ENCODE data around the gene ZCWPW2.

Gene ZCWPW2, protein sequence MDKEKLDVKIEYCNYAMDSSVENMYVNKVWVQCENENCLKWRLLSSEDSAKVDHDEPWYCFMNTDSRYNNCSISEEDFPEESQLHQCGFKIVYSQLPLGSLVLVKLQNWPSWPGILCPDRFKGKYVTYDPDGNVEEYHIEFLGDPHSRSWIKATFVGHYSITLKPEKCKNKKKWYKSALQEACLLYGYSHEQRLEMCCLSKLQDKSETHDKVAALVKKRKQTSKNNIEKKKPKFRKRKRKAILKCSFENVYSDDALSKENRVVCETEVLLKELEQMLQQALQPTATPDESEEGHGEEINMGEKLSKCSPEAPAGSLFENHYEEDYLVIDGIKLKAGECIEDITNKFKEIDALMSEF
- total RNA-seq: 2.4 to 7.0 (median 3.8) reads per million in 4 donors

GRCh38 chr3:28348629-28349468 is at the start of gene ZCWPW2, which contains the start of gene AZI2:
ZCWPW2 (plus strand) TSS chr3:28348721; CDS start chr3:28413069, 64,348 bp downstream.
AZI2 (minus strand) TSS chr3:28348824; CDS start chr3:28340617, 8,207 bp downstream.
- DNase-seq: peak; percentile 80 to 95 (median 88)

GRCh38 chr3:28299705-28300104 is 48.8 kb upstream of the ZCWPW2 start:
- no peak for DNase-seq

DNA sequence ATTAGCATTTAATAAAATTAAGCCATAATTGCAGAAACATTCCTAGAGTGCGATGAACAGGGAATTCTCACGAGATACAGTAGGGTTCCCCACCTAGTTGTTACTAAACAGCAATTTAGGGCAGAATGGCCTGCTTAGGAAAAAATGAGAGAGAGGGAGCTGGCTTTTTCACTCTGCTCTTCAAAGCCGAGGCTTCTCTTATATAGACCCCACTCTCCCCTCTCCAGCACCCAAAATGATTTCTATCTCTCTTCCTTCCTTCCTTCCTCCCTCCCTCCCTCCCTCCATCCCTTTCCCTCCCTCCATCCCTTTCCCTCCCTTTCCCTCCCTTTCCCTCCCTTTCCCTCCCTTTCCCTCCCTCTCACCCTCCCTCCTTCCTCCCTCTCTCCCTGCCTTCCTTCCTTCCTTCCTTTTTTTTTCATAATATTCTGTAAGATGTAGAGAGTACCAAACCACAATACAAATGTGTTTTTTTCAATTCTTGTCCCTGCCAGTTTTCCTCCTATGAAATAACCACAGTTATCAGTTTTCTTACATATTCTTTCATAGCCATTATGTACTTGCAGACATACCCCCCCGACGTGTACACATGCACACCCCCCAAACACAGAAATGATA is 48.1 kb upstream of the ZCWPW2 start:
- no peak for DNase-seq

DNA sequence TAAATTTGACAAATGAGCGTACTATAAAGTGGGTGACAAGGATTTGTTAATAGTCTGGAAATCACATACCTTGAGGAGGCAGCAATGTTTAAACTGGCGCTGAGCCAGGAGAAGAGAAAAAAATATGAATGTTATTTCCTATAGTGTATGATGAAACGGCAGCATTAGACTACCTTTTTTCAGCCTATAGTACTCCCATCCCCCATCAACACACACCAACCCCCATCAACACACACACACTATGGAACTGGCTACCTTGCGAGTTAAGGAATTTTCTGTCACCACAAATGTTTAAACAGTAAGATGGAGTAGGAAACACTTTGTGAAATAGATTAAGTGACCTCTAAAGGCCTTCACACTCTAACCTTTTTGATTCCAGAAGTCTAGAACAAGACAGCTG is 46.8 kb upstream of the ZCWPW2 start:
- DNase-seq: no peak

DNA sequence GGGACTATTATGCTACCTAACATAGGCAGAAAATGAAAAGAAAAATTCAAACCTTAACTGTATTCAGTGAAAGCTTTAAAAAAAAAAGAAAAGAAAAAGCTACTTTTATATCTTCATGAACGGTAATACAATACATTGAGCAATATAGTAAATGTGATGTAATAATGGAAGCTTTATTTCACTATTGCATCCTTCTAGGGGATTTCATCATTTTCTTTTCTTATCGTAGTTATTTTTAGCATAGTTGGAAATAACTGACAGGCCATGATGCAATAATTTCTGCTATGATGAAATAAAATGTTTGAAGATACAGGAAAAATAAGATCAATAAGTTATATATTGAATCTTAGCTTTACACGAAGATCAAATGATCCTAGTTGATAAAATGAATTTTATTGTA is 40.3 kb upstream of the ZCWPW2 start:
- no peak for DNase-seq

GRCh38 chr3:28315711-28316110 is 32.8 kb upstream of the ZCWPW2 start:
- DNase-seq: no peak

DNA sequence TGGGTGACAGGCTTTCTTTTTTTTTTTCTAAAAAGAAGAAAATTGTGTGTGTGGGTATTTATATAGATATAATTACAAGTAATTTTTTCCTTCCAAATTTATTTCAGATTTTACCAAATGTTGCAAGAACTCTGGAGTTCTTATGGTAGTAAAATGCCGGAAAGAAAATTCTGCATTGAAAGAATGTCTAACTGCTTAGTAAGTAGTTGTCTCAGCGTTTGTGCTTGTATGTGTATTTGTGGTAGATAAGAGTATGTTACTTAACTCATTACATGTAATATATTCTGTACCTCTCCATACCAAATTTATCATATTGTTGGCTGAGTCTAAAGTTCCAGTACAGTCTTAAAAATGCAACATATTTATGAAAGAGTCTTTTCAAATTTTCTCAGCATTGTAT is 32.3 kb upstream of the ZCWPW2 start:
- DNase-seq: no peak

GRCh38 chr3:28317438-28318022 is 31.0 kb upstream of the ZCWPW2 start:
- peak in 3 of 5 donors; percentile 15 to 62 (median 33) for DNase-seq

DNA sequence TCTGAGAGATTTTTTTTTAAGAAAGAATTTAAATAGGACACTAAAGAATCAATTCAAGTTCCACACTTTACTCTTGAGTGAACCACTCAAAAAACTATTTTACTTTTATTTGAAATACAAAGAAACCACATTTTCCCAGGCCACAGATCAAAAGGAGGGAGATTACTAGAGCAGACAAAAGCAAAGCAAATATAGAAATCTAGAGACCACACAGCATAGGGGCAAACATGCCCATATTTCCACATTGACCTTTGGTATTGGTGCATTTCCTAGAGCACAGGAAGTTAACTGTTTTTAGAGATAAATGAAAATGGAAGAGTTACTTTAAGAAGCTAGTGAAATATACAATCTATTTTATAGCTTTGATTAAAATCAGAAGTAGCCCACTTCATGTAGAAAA is 27.5 kb upstream of the ZCWPW2 start:
- DNase-seq: no peak

- no peak for DNase-seq
Observed at GRCh38 chr3:28322464-28322863, 26.1 kb upstream of the ZCWPW2 start.

DNA sequence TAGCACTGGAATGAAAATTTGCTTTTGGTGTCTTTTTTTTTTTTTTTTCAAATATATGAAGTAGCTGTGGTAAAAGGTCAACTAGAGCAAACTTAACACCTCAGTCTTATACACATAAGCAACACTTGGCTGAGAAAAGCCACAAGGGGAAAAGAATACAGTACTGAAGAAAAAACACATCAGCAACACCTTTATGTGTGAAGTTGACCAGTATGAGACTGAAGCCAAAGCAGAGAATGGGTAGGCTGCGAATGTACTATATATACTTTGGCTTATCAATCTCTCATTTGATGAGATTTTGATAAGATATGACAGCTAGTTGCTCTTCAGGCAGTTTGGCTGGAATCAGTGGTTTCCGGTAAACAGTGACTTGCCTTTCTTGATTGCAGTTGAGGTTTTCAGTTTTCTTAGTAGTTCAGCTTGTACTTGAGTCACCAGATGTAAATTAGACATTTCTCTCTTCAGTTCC is 22.0 kb upstream of the ZCWPW2 start:
- peak in 2 of 5 donors; percentile 16 to 88 for DNase-seq

GRCh38 chr3:28328188-28329151 is 20.1 kb upstream of the ZCWPW2 start:
- peak in 1 of 5 donors; percentile 54 for DNase-seq

- no peak for DNase-seq
Observed at GRCh38 chr3:28334552-28334951, 14.0 kb upstream of the ZCWPW2 start.

GRCh38 chr3:28335246-28335645 is 13.3 kb upstream of the ZCWPW2 start:
- no peak for DNase-seq

- DNase-seq: no peak
Observed at GRCh38 chr3:28337230-28337629, 11.3 kb upstream of the ZCWPW2 start.

- DNase-seq: no peak
Observed at GRCh38 chr3:28343144-28343543, 5.4 kb upstream of the ZCWPW2 start.

GRCh38 chr3:28345690-28346089 is 2.8 kb upstream of the ZCWPW2 start:
- DNase-seq: no peak

DNA sequence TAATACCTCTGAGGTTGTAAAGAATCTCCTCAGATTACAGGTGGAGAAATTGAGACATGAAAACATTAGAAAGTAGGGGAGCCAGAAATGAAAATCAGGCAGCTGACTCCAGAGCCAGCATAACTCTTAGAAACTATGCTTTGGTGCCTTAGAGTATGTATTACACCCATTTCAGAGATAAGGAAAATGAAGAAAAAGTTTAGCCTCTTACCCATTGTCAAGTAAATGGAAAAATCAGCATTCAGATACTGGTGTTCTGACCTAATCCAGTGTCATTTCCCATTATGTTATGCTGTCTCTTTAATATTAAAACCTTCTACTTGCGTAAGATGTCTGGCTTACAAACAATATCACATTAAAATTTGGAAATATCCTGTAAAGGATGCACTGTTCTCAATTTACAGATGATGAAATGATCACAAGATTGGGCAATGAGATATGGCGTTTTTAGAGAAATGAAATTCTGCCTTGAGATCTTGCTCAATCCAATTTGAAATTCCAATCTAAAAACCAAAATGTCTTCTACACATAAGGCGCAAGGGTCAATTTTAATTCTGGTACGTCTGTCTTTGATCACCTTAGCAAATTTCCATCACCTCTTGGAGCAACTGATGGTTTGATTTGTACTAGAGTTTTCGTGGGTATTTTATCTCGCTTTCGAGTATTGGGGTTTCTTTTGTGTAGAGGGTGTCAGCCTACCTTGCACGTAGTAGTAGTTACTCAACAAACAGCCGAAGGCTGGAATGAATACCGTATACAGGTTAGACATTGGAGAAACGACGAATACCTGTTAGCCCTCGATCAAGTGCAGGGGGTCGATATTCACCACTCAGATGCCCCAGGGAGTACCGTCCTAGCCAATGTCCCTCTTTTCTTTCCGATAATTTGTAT is 902 bp upstream of the ZCWPW2 start:
- DNase-seq: no peak

DNA sequence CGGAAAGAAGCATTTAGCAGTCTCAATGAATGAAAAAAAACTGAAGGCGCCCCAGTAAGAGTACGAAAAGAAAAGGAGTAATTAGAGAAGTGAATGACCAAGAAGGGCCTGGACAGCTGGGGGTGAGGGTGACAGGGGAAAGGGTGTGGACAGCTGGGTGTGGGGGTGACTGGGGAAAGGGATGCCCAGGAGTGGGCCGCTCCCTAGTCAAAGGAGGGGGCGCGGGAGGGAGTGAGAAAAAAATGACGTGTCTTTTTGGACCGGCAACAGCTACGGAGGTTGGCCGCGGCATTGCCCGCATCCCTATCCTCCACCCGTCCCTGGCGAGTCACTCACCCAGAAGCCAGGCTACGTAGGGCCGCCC is 274 bp upstream of the ZCWPW2 start:
- DNase-seq: no peak

GRCh38 chr3:28349469-28350000 is 1.0 kb downstream of the ZCWPW2 start:
- DNase-seq: no peak

All from T-helper 1 cell (primary cell).